ENCODE measurements around the gene TRIML2.

The TRIML2 gene, protein sequence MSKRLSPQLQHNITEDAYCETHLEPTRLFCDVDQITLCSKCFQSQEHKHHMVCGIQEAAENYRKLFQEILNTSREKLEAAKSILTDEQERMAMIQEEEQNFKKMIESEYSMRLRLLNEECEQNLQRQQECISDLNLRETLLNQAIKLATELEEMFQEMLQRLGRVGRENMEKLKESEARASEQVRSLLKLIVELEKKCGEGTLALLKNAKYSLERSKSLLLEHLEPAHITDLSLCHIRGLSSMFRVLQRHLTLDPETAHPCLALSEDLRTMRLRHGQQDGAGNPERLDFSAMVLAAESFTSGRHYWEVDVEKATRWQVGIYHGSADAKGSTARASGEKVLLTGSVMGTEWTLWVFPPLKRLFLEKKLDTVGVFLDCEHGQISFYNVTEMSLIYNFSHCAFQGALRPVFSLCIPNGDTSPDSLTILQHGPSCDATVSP

DNA sequence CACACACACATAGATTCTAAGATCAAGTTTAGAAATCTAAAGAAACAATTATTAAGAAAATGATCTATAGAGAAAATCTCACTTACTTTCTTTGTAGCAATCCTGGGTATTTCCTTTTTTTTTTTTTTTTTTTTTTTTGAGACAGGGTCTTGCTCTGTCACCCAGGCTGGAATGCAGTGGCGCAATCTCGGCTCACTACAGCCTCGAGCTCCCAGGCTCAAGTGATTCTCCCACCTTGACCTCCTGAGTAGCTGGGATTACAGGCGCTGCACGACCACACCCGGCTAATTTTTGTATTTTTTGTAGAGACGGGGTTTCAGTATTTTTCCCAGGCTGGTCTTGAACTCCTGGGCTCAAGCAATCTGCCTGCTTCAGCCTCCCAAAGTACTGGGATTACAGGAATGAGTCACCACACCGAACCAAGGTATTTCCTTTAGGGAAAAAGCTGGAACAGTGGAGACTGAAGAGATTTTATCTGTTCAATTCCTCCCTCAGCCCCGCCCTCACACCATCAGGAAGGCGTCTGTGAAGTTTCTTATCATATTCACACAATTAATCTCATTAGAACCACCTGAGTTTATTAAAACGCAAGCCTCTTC lies at the start of gene TRIML2:
TRIML2 (minus strand) TSS at position 447 of the 599 bp plus-strand sequence. CDS start 4,235 bp downstream, outside the sequence.
- DNase-seq: no peak

DNA sequence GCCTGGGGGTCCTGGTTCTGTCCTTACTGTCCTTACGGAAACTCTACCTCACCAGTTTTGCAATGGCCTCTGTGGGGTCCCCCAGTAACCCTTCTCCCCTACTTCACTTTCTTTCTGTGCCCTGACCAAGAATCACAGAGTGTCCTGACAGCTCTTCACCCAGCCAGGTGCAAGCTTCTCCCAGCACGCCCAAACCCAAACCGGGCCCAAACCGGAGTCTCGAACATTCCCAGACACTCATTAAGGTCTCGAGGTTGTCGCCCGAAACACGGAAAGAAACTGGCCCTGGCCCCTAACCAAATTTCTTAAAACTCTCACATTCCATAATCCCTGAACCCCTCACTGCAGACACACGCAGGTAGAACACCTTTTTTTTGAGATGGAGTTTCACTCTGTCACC lies 48.9 kb upstream of the TRIML2 start:
- no peak for DNase-seq

DNA sequence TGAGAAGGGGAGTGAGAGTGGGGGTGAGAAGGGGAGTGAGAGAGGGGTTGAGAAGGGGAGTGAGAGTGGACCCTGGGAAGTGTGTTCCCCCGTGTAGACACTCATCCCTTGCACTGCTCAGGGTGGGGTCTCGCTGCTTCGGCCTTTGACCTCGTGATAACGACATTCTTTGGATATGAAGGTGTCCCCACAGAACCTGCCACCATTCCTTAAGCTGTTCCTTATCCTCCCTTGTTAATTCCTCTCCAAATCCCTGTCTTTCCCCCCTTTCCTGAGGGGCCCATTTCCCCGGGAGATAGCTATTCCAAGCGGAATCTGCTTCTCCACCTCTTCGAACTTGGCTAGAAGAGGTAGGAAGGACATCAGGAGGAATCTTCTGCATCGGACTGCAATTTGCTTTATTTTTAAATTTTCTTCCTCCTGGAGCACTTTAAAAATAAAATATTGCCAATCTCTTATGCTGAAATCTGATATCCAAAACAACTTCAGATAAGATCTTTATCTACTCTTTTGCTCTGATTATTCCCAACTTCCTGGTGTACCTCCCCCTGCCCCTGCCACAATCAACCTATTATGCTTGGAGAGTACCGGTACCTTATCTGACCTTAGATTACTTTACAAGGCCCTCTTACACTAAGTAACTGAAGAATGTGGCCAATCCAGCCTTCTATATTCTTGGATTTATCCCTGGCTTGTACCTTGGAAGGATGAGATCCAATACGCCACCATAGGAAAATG lies 45.4 kb upstream of the TRIML2 start:
- no peak for DNase-seq

DNA sequence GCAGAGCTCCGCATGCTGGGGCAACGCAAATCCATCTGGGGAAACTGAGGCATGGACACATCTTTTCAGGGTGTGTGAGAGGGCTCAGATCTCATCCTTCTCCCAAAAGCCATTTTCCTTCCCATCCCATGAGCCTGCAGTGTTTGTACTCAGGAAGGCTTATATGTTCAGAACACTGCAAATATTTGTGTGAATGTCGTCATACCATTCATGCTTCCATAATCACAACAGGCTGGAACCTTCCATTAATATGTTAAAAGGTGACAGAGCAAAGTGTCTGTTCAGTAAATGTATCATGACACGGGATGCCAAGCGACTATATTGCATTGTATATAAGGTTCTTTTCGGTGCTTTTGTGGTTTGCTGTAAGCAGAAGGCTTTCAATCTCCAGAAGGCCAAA lies 38.4 kb upstream of the TRIML2 start:
- no peak for DNase-seq

DNA sequence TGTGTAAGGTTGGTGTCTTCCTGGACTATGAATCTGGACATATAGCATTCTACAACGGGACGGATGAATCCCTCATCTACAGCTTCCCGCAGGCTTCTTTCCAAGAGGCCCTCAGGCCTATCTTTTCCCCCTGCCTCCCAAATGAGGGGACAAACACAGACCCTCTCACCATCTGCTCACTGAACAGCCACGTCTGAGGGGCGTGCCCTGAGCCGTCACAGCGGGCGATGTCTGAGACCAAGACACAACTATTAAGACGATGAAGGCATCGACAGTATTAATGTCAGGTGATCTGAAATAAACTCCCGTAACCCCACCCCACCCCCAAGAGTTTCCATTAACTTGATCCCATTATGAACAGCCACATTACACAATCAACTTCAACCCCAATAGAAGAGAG lies 37.8 kb upstream of the TRIML2 start:
- DNase-seq: no peak

DNA sequence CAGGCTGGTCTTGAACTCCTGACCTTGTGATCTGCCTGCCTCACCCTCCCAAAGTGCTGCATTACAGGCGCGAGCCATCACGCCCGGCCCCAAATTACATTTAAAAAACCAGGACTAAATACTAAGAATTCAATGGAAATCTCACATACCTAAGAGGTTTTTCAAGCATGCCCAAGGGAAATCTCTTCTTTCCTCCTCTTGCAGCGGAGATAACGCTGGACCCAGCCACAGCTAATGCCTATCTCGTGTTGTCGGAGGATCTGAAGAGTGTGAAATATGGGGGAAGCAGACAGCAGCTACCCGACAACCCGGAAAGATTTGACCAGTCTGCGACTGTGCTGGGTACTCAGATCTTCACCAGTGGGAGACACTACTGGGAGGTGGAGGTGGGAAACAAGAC lies 37.2 kb upstream of the TRIML2 start:
- no peak for DNase-seq

DNA sequence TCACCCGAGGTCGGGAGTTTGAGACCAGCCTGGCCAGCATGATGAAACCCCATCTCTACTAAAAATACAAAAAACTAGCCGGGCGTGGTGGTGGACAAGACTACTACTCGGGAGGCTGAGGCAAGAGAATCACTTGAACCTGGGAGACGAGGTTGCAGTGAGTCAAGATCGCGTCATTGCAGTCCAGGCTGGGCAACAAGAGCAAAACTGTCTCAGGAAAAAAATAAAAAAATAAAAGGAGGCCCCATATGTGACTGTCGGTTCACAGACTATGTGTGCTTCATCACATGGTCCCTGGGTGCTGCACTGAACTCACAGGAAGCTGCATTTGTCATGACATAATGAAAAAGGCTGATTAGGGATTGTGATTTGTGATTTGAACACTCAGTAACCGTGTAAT lies 36.2 kb upstream of the TRIML2 start:
- DNase-seq: no peak

DNA sequence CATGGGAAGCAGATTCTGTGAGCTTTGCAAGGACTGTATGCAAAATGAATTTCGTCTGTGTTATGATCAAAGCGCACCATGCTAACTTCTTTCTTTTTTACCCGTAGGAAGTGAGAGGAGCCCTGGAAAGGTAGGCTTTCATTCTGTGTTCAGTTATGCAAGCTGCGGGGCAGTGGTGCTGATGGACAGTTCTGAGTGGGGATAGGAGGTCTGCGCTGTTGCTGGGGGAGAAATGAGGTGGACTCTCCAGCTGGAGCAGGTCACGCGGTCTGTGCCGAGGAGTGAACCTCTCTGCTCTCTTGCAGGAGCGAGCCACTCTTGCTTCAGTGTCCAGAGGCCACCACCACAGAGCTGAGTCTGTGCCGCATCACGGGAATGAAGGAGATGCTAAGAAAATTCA lies 34.3 kb upstream of the TRIML2 start:
- DNase-seq: no peak

DNA sequence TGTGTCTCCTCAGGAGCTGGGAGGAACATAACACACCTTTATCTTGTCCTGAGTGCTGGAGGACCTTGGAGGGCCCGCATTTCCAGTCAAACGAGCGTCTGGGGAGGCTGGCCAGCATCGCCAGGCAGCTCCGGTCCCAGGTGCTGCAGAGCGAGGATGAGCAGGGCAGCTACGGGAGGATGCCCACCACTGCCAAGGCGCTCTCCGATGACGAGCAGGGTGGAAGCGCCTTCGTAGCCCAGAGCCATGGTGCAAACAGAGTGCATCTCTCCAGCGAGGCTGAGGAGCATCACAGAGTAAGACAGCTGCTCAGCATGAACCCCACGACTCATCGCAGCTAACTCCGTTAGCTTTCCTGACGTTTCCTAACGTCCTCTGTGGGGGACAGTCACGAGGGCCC lies 30.3 kb upstream of the TRIML2 start:
- no peak for DNase-seq

DNA sequence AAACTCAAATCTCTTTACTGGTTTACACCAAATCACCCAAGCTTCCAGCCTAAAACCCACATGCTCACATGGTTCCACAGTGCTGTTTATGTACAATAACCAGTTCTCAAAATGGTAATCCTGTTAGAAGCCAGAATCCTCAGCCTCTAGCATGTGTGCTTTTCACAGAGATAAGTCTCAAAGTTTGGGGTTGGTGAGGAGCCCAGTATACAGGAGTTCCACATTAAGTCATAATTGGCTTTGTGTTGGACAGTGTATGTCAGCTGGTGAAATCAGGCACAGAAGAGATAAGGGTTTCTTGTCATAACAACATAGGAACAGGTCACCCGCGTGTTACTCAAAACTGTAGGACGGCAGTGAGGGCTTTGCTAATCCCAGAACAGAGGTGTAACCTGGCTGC lies 29.7 kb upstream of the TRIML2 start, which contains the start of gene TRIML1:
TRIML1 (plus strand) TSS at position 301 of the 400 bp plus-strand sequence. CDS start 118 bp downstream, outside the sequence.
- no peak for DNase-seq

DNA sequence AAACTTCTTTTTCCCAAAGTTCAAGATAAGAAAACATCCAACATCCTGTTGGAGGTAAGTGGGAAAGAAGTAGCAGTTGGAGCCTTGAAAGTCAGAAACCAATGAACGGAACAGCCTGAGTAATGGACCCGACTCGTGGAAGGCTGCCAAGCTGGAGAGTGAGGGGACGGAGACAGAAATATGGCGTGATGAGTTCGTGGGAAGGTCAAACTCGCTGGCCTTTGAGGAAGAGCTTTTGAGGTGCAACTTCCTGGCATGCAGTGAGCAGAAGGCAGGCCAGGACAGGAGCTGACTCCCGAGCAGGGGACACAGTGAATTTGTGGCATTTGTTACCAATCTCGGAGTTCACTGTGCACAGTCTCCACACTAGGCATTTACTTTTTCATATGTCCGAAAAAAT lies 28.8 kb upstream of the TRIML2 start:
- DNase-seq: no peak

DNA sequence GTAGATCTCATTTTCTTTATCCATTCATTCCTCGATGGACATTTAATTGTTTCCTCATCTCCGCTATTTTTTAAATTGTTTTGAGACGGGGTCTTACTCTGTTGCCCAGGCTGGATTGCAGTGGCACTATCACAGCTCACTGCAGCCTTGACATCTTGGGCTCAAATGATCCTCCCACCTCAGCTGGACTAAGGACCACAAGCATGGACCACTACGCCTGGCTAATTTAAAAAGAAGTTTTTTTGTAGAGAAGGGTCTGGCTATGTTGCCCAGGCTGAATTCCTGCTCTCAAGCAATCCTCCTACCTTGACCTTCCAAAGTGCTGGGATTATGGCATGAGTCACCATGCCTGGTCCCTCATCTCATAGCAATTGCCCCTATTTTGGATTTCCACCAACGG lies 22.8 kb upstream of the TRIML2 start:
- DNase-seq: no peak

DNA sequence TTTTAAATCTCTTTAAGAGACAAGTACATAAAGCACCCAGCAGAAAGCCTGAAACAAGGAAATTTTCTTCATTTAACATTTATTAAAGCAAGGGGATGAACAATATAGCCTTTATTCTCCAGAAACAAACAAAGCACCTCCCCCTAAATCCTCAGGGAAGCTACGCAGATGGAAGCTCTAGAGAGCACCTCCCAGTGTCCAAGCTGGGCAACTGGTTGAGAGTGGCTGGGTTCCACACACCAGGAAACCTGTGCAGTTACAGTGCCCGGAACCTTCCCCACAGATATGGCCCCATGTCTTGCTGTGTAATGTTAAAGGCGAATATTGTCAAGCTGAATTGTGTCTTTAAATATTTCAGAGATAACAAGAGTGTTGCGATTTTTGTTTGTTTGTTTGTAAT lies 21.0 kb upstream of the TRIML2 start:
- DNase-seq: no peak

DNA sequence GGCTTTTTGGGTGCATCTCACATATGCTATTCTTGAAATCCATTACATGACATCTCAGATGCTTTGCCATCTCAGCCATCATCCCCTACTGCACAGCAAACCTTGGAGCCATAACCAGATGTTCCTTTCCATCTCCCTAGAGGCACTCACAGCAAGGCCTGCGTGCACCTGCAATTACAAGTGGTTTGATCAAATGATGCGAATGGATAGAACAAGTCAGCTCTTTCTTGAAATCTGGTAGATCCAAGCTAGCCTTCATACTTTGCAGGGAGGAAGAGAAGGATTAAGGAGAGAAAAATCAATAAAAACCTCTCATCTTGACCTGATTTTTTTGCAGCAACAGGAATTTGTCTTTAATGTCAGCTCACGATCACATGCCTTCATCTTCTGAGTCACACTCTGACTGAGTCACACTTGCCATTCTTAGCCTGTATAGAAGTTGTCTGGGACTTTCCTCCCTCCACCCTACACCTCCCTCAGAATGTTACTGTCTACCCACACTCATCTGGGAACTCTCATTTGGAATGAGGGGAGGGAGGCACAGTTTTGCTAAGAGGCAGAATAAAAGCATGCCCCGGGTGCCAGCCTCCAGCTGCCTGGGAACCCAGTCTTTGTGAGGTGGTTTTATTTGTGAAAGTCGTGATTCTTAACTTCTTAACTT lies 17.9 kb upstream of the TRIML2 start:
- no peak for DNase-seq

DNA sequence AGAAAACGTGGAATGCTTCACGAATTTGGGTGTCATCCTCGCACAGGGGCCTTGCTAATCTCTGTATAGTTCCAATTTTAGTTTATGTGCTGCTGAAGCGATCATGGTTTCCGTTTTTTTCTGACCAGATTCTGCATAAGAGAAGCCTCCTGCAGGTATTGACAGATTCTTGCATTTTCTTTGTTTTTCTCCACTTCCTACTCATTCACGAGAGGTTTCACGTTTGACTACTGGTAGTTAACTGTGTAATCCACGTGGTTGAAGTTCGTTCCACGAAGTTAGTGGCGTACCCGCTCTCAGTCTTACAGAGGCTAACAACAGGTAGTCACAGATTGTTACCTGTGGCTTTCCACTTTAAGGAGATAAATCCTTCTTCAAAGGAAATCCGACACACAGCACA lies 12.1 kb upstream of the TRIML2 start:
- no peak for DNase-seq

DNA sequence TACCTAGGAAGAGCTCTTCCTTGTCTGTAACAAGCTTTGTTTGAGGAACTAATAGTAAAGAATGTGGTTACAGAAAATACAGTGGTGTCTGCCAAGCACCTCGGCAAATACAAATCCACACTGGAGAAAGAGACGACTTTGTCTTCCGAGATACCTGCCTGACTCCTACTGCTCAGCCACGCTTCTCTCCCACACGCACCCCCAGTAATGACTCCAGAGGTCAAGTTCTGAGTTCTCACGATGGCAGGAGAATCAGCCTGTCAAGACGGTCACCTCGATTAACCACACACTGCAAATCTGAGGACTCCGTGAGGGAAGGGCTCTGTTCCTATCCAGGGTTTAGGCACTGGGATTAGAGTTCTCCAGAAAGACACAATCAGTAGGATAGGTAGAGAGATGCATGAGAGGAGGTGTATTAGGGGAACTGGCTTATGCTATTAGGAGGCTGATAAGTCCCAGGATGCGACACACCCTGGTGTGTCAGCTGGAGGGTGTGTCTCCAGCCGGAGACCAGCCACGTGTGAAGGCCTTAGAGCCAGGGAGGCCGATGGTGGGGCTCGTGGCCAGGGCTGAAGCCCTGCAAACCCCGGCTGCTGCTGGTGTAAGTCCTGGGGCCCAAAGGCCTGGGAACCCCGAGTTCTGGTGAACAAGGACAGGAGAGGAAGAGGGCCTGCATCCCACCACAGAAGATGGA lies 8.4 kb upstream of the TRIML2 start:
- DNase-seq: no peak

DNA sequence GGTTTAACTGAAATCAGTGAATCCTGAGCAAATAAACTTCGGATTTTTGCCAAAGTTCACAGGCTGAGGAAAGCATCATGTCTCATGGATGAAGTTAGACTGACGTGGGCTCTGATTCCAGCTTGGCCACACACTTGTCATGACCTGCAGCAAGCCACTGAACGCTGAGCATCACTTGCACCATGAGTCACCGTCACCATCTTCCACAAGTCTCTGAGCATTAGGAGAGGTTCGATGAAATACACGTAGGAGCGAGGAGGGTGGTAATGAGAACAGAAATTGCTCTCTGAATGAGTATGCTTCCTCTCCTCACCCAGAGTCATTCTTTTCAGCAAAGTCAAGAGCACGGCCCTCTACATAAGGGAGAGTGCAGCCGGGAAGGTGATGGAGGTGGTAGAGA lies 3.8 kb upstream of the TRIML2 start:
- no peak for DNase-seq

DNA sequence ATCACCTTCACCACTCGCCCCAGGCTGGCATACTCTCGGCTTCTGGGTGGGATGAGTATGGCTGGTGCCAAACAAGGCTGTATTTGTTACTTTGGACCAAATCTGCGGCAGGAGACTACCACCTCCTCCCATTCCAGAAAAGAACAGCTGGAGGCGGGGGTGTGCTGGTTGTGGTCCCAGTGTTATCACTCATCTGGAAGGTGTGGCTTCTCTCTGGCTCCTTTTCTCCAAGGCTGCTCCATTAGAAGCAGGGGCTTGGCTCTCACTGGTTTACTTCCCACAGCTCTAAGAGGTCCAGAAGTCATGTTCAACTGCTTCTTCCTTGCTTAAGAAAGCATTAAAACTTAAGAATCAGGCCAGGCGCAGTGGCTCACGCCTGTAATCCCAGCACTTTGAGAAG lies 2.6 kb upstream of the TRIML2 start:
- DNase-seq: no peak

DNA sequence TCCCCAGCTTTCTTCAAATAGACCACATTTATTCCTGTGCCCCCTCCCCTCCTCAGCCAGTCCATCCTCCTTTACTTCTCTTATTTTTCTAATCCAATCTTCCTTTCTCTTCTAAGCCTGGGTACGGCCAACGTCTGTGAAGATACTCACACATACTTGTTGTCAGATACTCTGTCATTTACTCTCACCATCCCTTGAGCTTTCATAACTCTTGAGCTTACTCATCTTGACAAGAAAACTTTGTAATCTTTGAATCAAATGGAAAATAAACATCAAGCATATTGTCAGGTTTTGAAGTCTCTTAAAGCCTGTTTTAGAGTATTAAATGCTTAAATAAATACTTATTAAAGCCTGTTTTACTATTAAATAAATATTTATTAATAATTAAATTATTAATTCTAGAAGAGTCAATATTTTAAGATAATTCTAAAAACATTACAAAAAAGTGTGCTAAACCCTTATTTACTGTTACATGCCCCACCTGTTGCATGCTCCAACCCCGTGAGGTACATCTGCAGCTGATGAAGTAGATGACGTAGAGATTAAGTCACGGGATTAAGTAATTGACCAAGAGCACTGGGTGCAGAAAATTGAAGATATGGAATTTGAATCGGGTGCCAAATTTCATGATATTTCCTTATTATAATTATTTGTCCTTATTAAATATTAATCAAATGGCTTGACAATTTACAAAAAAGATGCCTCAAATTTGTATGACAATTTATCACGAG lies 1.5 kb upstream of the TRIML2 start:
- no peak for DNase-seq

DNA sequence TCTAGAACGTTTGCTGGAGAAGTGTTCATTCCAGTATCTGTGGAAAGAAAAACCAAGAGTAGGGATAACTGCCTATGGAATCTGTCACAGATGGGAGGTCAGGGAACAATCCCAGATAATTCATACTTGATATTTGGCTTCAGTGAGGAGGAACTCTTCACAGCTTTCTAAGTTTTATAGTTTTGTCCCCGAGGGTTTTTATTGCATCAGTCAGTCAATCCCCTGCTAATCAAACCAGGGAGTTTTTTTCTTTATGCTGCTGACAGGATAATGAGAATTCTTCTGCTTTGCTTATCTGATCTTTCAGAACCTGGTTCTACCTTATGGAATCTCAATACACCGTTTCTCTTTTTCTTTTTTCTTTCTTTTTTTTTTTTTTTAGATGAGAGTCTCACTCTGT lies 633 bp upstream of the TRIML2 start:
- no peak for DNase-seq

DNA sequence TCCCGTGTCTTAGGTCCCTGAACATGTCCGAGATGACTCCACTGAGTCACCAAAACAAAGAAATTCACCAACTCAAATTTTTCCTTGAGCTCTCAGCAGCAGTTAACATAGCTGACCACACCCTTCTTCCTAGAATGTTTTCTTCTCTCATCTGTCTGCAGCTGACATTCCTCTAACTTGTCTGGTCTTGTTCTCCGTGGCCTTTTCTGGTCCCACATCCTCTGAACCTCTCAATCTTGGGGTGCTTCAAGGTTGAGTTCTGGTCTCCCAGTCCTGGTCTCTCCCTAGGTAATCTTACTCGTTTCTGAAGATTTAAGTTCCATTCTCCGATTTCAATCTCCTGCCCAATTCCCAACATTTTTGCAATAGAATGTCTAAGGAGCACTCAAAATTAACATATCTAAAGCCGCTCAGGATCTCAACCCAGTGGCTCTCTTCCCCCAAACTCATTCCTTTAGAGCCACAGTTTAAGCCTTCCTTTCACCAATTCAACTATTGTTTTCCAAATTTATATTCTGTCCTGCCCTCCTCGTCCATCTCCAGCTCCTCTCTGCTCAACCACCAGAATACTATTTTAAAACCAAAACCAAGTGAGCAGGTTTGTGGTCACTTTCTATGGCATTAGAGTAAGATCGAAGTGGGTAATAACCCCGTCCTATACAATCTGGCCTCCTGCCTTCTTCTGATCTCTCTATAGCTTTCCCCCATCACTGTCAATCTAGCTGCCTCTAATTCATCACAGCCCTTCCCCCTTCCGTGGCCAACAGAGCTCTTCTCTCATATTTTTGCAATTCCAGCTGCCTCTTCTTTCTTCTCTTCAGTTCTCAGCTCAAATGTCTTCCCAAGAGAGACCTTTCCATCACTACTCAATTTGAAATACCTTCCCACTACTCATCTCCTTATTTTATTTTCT lies 1.2 kb downstream of the TRIML2 start:
- no peak for DNase-seq
